ENCODE results near the gene PAK4.

- TF ChIP-seq CREB1 (CRISPR knock-in tag; IDR thresholded peaks at IDR 0.05) (no peak), FOXK1 (CRISPR knock-in tag; IDR thresholded peaks at IDR 0.05) (no peak), NFYB (CRISPR knock-in tag; conservative IDR thresholded peaks at IDR 0.05; ENCODE audit: low read depth) (no peak), CTCF (IDR thresholded peaks at IDR 0.05) (no peak)
These were observed 19.4 kb upstream of the PAK4 start for GRCh38 chr19:39106194-39106593.
